NCI-H748 (cell line): ENCODE measurements around the gene MXD4.
A peak's percentile ranks its signal among the peaks of the same experiment; 100 is the strongest.

Experiments used
- DNase-seq: peaks from one replicate; lab custom pipeline; 2025; ENCODE audit not compliant: unreplicated experiment; lab: John Stamatoyannopoulos, UW

Gene MXD4

DNA sequence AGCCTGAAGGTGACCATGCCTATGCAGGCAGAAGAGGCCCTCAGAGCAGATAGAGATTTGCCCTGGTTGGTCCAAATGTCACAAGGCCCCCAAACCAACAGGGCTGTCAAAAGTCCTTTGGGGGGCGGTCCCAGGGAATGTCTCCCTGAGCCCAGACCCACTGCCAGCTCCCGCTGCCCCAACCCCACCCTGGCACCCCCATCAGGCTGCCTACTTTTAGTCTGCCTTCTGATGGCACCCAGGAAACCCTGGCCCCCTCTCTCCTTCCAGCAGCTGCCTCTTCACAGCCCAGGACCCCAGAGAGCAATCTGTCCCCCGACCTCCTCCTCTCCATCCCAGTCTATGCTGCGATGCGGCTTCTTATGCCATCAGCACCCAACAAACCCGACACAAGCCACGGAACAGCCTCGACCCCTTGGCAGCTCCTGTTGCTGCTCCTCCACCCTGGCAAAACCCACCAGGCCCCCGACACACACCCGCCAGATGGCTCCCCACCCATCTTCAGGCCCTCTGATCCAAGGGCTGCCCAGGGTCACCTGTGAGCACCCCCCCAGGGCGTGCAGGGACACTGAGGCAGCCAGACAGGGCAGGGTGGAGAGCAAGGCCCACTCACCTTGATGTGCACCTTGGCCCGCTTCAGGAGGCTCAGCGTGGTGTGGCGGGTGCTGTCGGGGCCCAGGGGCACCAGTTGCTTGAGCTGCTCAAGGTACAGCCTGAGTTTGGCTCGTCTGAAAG is 9.9 kb downstream of the MXD4 start:
- no peak for DNase-seq

- DNase-seq, result no peak
Measured at GRCh38 chr4:2251073-2251794, 10.7 kb downstream of the MXD4 start.

GRCh38 chr4:2250357-2251072 is 11.4 kb downstream of the MXD4 start:
- no peak for DNase-seq

DNA sequence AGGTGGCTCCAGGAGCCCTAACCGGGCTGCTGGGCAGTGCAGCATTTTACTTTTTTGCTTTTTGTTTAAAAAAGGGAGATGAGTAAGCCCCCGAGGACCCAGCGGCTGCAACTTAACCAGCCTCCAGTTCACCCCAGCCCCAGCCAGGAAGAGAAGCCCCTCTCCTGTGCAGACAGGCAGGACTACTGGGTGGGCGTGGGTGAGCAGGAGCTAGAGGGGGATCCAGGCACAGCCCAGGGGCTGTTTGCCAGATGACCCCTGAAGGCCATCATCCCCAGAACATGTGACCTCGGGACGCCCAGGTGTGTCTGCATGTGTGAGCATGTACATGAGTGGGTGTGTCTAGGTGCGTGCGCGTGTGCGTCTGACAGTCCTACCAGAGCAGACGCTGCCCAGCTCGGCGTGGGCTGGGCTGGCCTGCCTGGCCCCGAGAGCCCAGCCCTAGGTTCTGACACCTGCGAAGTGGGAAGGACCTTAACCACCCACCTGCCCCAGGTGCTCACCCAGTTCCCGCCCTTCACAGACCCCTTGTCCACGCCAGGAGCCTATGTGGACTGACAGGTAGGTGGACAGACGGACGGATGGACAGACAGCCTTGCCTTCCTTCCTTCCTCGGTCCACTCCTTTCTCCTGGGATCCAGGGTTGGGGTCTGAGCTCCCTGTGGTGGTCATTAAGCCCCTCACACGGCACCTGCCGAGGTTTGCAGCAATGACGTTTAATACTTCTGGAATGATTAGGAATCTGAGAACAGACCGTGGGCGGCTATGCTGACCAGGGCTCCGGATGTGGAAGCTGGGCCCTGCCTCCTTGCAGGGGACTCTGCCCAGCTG is 12.2 kb downstream of the MXD4 start:
- DNase-seq, result no peak

DNA sequence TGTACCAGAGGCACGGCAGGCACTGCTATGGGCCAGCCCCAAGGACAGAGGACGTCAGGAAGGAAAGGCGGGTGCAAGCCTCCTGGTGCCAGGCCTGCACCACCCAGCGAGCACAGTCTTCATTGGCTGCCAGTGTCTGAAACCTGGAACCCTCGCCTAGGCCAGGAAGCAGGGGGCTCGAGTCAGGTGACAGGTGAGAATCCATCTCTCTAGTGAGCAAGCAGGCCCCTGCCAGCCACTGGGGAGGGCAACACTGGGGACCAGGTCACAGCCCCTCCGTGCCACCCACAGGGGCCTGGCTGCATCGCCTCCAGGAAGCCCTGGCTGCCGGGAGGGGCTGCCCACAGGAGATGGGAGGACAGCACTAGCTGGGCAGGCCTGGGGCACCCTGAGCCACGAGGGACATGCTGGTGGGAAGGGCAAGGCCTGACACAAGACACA is 13.1 kb downstream of the MXD4 start:
- DNase-seq, result no peak

GRCh38 chr4:2248044-2248780 is 13.7 kb downstream of the MXD4 start:
- no peak for DNase-seq

DNA sequence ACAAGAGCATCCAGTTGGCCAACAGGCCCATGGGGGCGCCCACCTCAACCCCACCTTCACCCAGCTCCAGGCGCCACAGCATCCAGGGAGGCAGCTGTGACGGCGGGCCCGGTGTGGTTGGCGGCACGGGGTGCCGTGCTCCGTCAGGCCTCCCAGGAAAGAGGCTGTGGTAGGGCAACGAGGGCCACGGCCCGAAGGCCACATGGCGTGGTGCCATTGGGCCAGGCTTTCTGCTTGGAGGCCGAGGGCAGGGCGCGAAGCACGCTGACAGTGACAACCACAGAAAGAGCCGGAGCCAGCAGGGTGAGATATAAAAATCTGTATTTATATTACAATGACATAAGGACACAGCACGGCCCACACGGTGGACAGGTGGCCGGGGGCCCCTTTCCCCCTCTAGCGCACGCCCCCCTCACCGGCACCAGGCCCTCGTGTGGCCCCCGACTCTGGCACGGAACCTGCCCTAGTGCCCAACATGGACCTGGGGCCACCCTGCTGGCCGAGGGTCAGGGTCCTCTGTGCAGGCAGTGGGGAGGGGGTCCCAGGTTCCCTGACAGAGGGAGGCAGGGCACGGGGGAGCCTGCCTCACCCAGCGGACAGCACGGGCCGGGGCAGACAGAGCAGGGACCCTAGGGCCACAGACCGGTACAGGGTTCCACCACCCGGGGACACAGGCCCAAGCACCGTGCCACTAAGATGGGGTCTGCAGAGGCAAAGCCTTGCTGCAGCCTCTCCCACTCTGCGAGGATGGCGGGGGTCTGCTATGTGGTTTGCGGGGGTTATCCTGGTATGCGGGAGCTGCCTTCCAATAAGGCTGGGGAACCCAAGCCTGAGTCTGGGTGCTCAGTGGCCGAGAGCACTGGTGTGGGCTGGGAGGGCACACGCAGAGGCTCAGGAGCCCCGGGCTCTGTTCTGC is 14.5 kb downstream of the MXD4 start:
- DNase-seq, result no peak

- DNase-seq, result no peak
Measured at GRCh38 chr4:2246384-2247127, 15.4 kb downstream of the MXD4 start.

DNA sequence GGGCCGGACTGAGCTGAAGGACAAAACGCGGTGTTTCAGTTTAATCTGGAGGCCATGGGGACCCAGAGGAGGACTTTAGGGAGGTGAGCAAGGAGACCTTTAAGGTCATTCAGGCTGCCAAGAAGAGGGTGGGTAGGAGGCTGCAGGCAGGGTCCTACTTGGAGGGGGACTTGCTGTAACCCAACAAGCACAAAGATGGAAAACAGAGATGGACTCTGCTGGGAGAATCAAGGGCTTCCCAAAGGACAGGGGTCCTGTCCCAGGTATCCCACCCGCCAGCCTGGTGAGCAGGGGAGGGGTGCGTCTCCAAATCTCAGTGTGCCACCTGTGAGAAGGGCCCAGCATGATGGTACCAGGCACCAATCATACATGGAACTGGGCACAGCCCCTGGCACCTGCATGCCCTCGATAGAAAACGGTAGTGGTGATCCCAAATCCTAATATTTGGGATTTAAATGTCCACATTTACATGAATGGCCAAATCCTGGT is 16.1 kb downstream of the MXD4 start:
- DNase-seq, result no peak

- no peak for DNase-seq
Measured at GRCh38 chr4:2245057-2245786, 16.7 kb downstream of the MXD4 start.

GRCh38 chr4:2243681-2244380 is 18.1 kb downstream of the MXD4 start:
- DNase-seq, result peak; percentile 18

DNA sequence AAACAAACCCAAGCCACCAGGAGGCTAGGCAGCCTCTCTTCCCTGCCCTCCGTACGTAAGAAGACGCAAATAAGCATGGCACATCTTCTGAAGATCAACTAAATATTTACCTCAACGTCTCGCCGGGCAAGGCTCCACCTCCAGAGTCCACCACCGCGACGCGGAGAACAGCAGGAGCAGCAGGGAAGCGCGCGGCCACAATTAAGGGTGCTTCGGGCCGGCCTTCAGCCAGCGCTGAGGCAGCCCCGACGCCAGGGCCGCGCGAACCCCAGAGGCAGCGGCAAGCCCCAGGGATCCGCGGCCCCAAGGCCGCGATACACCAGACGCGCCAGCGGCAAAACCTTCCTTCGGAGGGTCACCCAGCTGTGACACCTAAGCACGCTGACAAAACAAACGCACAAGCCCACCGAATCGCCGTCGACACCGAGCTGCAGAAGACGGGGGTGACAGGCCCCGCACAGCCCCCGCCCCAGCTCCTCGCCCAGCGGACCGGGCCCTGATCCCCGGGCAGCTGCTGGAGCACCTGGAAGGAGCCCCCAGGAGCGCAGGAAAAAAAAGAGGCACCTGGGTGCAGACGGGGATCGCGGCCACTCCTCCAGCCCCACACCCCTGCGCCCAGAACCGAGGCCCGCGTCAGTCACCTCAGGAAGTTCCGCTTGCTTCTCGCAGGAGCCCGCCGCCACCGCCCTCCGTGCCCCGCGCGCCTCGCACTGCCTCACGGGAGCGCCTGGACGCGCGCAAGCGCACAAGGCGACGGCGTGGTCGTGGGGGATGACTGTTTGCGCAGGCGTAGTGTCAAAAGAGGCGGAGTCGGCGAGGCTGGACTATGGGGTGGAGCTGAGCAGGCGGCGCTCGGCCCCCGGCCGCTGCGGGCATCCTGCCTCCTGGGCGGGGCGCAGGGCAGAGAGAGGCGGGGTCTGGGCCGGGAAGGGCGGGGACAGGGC is 20.2 kb downstream of the MXD4 start, which contains the start of the genes HAUS3 and POLN:
HAUS3 (minus strand) TSS at position 712 of the 944 bp plus-strand sequence. CDS start 1,175 bp downstream, outside the sequence.
POLN (minus strand) TSS at position 712 of the 944 bp plus-strand sequence. CDS start 12,890 bp downstream, outside the sequence.
- peak; percentile 82 for DNase-seq

DNA sequence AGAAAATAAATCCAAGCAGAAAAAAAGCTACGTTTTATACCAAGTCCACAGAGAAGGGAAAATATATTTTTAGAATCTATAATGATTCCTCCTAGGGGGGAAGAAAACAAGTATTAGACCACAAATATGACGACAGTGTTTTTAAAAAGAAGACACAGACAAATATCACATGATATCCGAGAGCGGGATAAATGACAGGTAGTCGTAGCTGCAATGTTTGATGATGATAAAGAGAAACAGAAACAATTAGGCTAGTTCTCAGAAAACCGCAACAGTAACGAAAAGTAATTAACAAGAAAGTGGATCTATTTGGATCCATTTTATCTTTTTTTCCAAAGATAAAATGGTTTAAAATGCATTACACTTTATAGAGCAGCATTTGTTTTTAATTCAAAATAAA is 20.9 kb downstream of the MXD4 start:
- DNase-seq, result no peak

DNA sequence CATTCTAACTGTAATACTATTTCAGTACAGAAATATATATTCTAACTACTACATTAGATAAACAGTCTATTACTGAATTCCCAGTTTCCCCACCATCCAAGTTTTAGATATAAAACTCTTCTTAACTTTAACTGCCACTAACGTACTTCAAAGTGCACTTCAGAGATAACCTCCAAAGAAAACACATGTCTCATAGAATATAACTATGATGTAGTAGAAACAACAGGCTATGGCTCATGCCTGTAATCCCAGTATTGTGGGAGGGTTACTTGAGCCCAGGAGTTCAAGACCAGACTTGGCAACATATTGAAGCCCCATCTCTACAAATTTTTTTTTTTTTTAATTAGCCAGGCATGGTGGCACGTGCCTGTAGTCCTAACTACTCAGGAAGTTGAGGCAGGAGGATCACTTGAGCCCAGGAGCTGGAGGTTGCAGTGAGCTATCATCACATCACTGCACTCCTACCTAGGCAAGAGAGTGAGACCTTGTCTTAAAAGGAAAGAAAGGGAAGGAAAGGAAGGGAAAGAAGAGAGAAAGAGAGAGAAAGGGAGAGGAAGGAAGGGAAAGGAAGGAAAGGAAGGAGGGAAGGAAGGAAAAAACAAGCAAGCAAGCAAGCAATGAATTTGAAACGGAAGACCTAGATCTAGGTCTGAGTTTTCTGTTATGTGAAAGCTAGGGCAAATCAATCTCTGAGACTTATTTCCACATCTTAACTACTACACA is 24.8 kb downstream of the MXD4 start:
- DNase-seq, result no peak

DNA sequence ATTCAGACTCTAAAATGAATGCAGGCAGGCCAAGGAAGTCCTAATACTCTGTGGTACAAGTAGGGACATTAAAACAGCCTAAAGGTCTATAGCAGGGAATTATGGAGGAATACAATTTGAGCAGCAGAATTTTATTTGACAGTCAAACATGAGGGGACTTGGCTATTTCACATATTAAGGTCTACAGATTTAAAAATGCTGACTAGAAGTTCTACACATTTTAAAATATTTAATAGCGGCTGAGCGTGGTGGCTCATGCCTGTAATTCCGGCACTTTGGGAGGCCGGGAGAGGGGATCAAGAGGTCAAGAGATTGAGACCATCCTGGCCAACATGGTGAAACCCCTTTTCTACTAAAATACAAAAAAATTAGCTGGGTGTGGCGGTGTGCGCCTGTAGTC is 30.8 kb downstream of the MXD4 start:
- no peak for DNase-seq
